K562 (cell line): Measurements from ENCODE around the gene SLC12A6. TPM values are rescaled to one million over a fixed set of nuclear protein-coding genes. Genes with fewer than 3 reads are reported as not detected.
A peak's percentile ranks its signal among the peaks of the same experiment; 100 is the strongest.

Experiments
- CHD1 ChIP-seq: fragments of 200-600 bp; sonication (generic); IDR thresholded peaks from one replicate; pipeline ENCODE4 v1.6.1; 2012; ENCODE audit warnings: mild to moderate bottlenecking, moderate library complexity, low read length, inconsistent platforms
- COPS2 ChIP-seq: fragments of 450-650 bp; conservative IDR thresholded peaks from 2 replicates; pipeline ENCODE4 v1.6.1; 2016; ENCODE audit warnings: mild to moderate bottlenecking, moderate library complexity
- GTF2E2 ChIP-seq: fragments of 200-800 bp; sonication (Bioruptor generic); IDR thresholded peaks from 2 replicates; pipeline ENCODE4 v1.6.1; 2016; ENCODE audit warnings: missing genetic modification characterization, missing compliant biosample characterization
- HDAC6 ChIP-seq: IDR thresholded peaks from 2 replicates; pipeline ENCODE4 v1.6.1; 2012; ENCODE audit warnings: low read depth, mild to moderate bottlenecking, control low read depth, inconsistent platforms, low read length, moderate library complexity
- KLF13 ChIP-seq: fragments of 450-650 bp; IDR thresholded peaks from 2 replicates; pipeline ENCODE4 v1.6.1; 2016; ENCODE audit warnings: missing genetic modification characterization, low read depth, mild to moderate bottlenecking, missing compliant biosample characterization, moderate library complexity, borderline replicate concordance
- PHB ChIP-seq: fragments of 250-450 bp; sonication (Bioruptor Pico); IDR thresholded peaks from 2 replicates; pipeline ENCODE4 v1.5.0; 2021
- POLR2H ChIP-seq: IDR thresholded peaks from 2 replicates; pipeline ENCODE4 v1.6.1; 2016; ENCODE audit warnings: missing genetic modification characterization, low read depth, mild to moderate bottlenecking, control low read depth, missing compliant biosample characterization, moderate library complexity
- ZC3H4 ChIP-seq: sonication (generic); formaldehyde crosslinking; IDR thresholded peaks from 2 replicates; pipeline ENCODE4 v1.9.0; 2021; ENCODE audit warnings: missing genetic modification reagents, borderline replicate concordance
- ZEB2 ChIP-seq: fragments of 450-650 bp; IDR thresholded peaks from 2 replicates; pipeline ENCODE4 v1.6.1; 2016
- ZFX ChIP-seq: sonication (generic); formaldehyde crosslinking; IDR thresholded peaks from 2 replicates; pipeline ENCODE4 v1.8.0; 2022; ENCODE audit warnings: mild to moderate bottlenecking, missing genetic modification reagents, moderate library complexity
- polyA plus RNA-seq, 8 experiments: library from polyadenylated mRNA; depleted of rRNA in 4 of 8; stranded (reverse) in 5 of 8; unstranded in 3 of 8; fragments of >200 nt; fragmentation: Nextera tagmentation in 2 of 8; fragmentation: Illumina TruSeq in 1 of 8; extraction: Ambion mirVana in 2 of 8; extraction: Trizol in 1 of 8; gene quantifications; 2 replicates each; pipeline versions ENCODE4 v1.2.1 to v1.2.3, GENCODE V29; 2011 to 2014; ENCODE audit warnings: inconsistent platforms in 1 of 8, missing spikeins in 1 of 8
- total RNA-seq, 7 experiments: library from RNA; depleted of rRNA in 6 of 7; stranded (reverse); fragments of >200 nt in 6 of 7; fragmentation: Illumina TruSeq in 2 of 7; extraction: Trizol in 2 of 7; gene quantifications; 2 replicates each; pipeline versions ENCODE4 v1.2.1 to v1.2.3, GENCODE V29; 2011 to 2021; ENCODE audit warnings: low replicate concordance in 1 of 7
- TF ChIP-seq, protein P1 (sequence below), 2 experiments: fragments of 450-650 bp in 1 of 2; IDR thresholded peaks; 2 replicates each; pipeline ENCODE4 v1.6.1; 2011 to 2017; ENCODE audit warnings: low read depth in 2 of 2, antibody characterized with exemption in 1 of 2, borderline replicate concordance in 1 of 2, low read length in 1 of 2, mild to moderate bottlenecking in 1 of 2, mixed read lengths in 1 of 2; ENCODE audit not compliant: control insufficient read depth in 1 of 2
- TF ChIP-seq, protein P2 (sequence below): fragments of 150-350 bp; IDR thresholded peaks from 2 replicates; pipeline ENCODE4 v1.6.1; 2014; ENCODE audit warnings: low read depth, mild to moderate bottlenecking, low read length, borderline replicate concordance
- TF ChIP-seq, protein P3 (sequence below): sonication (generic); formaldehyde crosslinking; IDR thresholded peaks from 2 replicates; pipeline ENCODE4 v1.8.0; 2022; ENCODE audit warnings: missing genetic modification reagents, mild to moderate bottlenecking, borderline replicate concordance
- TF ChIP-seq, protein P4 (sequence below): fragments of 250-450 bp; sonication (Bioruptor Pico); IDR thresholded peaks from 2 replicates; pipeline ENCODE4 v1.4.0; 2020; ENCODE audit warnings: borderline replicate concordance
- TF ChIP-seq, protein P5 (sequence below): fragments of 450-650 bp; formaldehyde crosslinking; IDR thresholded peaks from 2 replicates; pipeline ENCODE4 v1.4.0; 2022; ENCODE audit warnings: missing genetic modification characterization

Gene SLC12A6
- total and polyA plus RNA-seq, 9 of the 15 experiments (the other 6 are each of a cell fraction or from before 2014, with no cell fraction given): 1.4 to 16.4 (median 6.7) TPM

DNA sequence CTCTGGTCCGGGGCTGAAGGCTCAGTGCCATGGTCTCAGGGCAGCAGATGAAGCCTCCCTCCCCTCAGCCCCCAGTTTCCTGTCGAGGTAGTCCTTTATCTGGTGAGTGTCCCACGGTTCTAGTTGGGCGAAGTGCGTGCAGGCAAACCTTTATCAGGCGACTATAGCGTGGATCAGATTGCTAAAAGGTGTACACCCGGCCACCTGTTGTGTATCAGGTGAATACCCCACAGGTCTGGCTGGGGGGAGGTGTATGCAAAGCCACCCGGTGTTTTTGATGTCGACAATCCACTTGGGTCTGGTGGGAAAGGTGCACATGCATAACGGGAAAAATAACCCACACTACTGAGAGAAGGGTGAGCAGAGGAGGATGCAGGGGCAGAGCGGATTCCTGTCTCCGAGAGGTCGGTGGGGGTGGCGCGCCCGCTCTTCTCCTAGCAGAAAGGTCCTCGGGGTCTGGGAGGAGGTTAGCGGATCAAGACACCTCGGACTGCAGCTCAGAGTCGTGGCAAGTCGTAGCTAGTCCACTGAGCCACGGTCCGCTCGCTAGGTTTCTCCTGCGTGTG lies 507 bp downstream of the SLC12A6 start (continued):
- TF ChIP-seq, protein P1, sequence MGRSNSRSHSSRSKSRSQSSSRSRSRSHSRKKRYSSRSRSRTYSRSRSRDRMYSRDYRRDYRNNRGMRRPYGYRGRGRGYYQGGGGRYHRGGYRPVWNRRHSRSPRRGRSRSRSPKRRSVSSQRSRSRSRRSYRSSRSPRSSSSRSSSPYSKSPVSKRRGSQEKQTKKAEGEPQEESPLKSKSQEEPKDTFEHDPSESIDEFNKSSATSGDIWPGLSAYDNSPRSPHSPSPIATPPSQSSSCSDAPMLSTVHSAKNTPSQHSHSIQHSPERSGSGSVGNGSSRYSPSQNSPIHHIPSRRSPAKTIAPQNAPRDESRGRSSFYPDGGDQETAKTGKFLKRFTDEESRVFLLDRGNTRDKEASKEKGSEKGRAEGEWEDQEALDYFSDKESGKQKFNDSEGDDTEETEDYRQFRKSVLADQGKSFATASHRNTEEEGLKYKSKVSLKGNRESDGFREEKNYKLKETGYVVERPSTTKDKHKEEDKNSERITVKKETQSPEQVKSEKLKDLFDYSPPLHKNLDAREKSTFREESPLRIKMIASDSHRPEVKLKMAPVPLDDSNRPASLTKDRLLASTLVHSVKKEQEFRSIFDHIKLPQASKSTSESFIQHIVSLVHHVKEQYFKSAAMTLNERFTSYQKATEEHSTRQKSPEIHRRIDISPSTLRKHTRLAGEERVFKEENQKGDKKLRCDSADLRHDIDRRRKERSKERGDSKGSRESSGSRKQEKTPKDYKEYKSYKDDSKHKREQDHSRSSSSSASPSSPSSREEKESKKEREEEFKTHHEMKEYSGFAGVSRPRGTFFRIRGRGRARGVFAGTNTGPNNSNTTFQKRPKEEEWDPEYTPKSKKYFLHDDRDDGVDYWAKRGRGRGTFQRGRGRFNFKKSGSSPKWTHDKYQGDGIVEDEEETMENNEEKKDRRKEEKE (IDR thresholded peaks at IDR 0.05; ENCODE audit: borderline replicate concordance in 1 of 2, control insufficient read depth in 1 of 2, low read depth in 2 of 2, low read length in 1 of 2): no peak
- TF ChIP-seq PHB (CRISPR knock-in tag) (no peak), ZEB2 (0 out of 2 replicates have a peak, but pooled peaks have one; percentile 33), GTF2E2 (tag) (0 out of 2 replicates have a peak, but pooled peaks have one; percentile 3), KLF13 (tag) (no peak), POLR2H (tag) (no peak), HDAC6 (no peak), CHD1 (peak; percentile 1), COPS2 (no peak), ZC3H4 (CRISPR knock-in tag) (peak; percentile 74; the same call in 1 of the 2 replicates), ZFX (no peak)
- TF ChIP-seq, protein P2, sequence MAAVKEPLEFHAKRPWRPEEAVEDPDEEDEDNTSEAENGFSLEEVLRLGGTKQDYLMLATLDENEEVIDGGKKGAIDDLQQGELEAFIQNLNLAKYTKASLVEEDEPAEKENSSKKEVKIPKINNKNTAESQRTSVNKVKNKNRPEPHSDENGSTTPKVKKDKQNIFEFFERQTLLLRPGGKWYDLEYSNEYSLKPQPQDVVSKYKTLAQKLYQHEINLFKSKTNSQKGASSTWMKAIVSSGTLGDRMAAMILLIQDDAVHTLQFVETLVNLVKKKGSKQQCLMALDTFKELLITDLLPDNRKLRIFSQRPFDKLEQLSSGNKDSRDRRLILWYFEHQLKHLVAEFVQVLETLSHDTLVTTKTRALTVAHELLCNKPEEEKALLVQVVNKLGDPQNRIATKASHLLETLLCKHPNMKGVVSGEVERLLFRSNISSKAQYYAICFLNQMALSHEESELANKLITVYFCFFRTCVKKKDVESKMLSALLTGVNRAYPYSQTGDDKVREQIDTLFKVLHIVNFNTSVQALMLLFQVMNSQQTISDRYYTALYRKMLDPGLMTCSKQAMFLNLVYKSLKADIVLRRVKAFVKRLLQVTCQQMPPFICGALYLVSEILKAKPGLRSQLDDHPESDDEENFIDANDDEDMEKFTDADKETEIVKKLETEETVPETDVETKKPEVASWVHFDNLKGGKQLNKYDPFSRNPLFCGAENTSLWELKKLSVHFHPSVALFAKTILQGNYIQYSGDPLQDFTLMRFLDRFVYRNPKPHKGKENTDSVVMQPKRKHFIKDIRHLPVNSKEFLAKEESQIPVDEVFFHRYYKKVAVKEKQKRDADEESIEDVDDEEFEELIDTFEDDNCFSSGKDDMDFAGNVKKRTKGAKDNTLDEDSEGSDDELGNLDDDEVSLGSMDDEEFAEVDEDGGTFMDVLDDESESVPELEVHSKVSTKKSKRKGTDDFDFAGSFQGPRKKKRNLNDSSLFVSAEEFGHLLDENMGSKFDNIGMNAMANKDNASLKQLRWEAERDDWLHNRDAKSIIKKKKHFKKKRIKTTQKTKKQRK: no peak
- TF ChIP-seq, protein P3, sequence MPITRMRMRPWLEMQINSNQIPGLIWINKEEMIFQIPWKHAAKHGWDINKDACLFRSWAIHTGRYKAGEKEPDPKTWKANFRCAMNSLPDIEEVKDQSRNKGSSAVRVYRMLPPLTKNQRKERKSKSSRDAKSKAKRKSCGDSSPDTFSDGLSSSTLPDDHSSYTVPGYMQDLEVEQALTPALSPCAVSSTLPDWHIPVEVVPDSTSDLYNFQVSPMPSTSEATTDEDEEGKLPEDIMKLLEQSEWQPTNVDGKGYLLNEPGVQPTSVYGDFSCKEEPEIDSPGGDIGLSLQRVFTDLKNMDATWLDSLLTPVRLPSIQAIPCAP: no peak
- TF ChIP-seq, protein P4, sequence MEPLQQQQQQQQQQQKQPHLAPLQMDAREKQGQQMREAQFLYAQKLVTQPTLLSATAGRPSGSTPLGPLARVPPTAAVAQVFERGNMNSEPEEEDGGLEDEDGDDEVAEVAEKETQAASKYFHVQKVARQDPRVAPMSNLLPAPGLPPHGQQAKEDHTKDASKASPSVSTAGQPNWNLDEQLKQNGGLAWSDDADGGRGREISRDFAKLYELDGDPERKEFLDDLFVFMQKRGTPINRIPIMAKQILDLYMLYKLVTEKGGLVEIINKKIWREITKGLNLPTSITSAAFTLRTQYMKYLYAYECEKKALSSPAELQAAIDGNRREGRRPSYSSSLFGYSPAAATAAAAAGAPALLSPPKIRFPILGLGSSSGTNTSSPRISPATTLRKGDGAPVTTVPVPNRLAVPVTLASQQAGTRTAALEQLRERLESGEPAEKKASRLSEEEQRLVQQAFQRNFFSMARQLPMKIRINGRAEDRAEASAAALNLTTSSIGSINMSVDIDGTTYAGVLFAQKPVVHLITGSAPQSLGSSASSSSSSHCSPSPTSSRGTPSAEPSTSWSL (CRISPR knock-in tag): no peak
- TF ChIP-seq, protein P5, sequence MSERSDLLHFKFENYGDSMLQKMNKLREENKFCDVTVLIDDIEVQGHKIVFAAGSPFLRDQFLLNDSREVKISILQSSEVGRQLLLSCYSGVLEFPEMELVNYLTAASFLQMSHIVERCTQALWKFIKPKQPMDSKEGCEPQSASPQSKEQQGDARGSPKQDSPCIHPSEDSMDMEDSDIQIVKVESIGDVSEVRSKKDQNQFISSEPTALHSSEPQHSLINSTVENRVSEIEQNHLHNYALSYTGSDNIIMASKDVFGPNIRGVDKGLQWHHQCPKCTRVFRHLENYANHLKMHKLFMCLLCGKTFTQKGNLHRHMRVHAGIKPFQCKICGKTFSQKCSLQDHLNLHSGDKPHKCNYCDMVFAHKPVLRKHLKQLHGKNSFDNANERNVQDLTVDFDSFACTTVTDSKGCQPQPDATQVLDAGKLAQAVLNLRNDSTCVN (CRISPR knock-in tag): no peak
